ENCODE results near the gene GRID1. TPM values are rescaled to one million over a fixed set of nuclear protein-coding genes. Genes with fewer than 3 reads are reported as not detected.
"Not testable (repeated sequence)": the region's sequence is repeated elsewhere in the genome, so short reads cannot be mapped to it uniquely, and the experiment has no call there.

The GRID1 gene
- polyA plus RNA-seq, 3 donors, result 1.6 to 2.2 (median 1.7) TPM

- DNase-seq, result no peak
Measured at GRCh38 chr10:86191686-86192085, 174.9 kb downstream of the GRID1 start.

GRCh38 chr10:86191166-86191565 is 175.4 kb downstream of the GRID1 start:
- no peak for DNase-seq

GRCh38 chr10:86190291-86190690 is 176.3 kb downstream of the GRID1 start:
- no peak for DNase-seq

- no peak for DNase-seq
Measured at GRCh38 chr10:86189891-86190290, 176.7 kb downstream of the GRID1 start.

- DNase-seq, result no peak
Measured at GRCh38 chr10:86188796-86189558, 177.6 kb downstream of the GRID1 start.

GRCh38 chr10:86188326-86188725 is 178.3 kb downstream of the GRID1 start:
- no peak for DNase-seq

- no peak for DNase-seq
Measured at GRCh38 chr10:86187499-86188239, 178.9 kb downstream of the GRID1 start.

- no peak for DNase-seq
Measured at GRCh38 chr10:86186633-86187032, 180.0 kb downstream of the GRID1 start.

GRCh38 chr10:86182595-86182994 is 184.0 kb downstream of the GRID1 start:
- no peak for DNase-seq

GRCh38 chr10:86182150-86182549 is 184.4 kb downstream of the GRID1 start:
- DNase-seq, result no peak

GRCh38 chr10:86180861-86181260 is 185.7 kb downstream of the GRID1 start:
- no peak for DNase-seq

GRCh38 chr10:86179961-86180360 is 186.6 kb downstream of the GRID1 start:
- DNase-seq, result no peak

GRCh38 chr10:86179153-86179524 is 187.5 kb downstream of the GRID1 start:
- no peak for DNase-seq

GRCh38 chr10:86178401-86179152 is 188.0 kb downstream of the GRID1 start:
- no peak for DNase-seq

GRCh38 chr10:86177537-86178155 is 188.9 kb downstream of the GRID1 start:
- DNase-seq, result no peak

GRCh38 chr10:86176850-86177536 is 189.6 kb downstream of the GRID1 start:
- DNase-seq, result no peak

- not testable (repeated sequence) for DNase-seq
Measured at GRCh38 chr10:86175476-86175875, 191.1 kb downstream of the GRID1 start.

GRCh38 chr10:86172301-86172700 is 194.3 kb downstream of the GRID1 start:
- DNase-seq, result no peak

- DNase-seq, result no peak
Measured at GRCh38 chr10:86170255-86171108, 196.1 kb downstream of the GRID1 start.

- no peak for DNase-seq
Measured at GRCh38 chr10:86169506-86170254, 196.9 kb downstream of the GRID1 start.

All from renal pelvis (tissue), 4 donors.